Measurements from ENCODE around the gene CD3E. TPM values are rescaled to one million over a fixed set of nuclear protein-coding genes. Genes with fewer than 3 reads are reported as not detected.
A peak's percentile ranks its signal among the peaks of the same experiment; 100 is the strongest.

CD3E gene
- total and polyA plus RNA-seq, 9 of the 15 experiments (the other 6 are each of a cell fraction or from before 2014, with no cell fraction given): 0.07 to 0.62 (median 0.19) TPM; not detected in 5

DNA sequence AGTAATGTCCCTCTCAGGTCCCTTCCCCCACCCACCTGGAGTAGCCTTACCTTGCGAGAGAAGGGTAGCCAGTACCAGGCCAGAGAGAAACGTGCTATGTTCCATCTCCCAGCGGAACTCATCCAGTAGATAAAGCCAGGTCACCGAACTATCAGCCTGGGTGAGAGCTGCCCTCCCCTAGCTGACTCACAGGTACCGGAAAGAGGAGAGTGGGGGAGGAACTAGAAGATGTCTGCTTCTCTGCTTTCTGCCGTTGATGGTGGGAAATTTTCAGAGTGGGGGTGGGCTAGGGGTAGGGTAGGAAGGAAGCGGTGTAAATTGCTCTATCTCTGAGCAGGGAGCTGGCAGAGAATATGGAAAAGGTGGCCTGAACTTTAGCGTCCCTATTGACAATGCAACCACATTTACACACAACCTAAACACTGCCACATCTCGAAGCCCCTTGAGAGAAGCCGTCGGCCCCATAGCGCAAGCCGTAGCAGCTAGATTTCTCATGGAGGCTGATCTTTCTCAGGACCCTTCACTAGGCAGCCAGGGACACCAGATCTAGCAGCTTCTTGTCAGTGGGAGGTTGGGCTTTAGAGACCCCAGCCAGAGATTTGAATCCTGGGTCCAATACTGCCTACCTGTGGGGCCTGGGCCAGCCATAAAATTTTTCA, 38.1 kb downstream of the CD3E start, which contains the start of gene CD3D:
TSS of gene CD3D (minus strand) at position 203 of the 659 bp plus-strand sequence. CDS start at position 105, 98 bp downstream.
- no TSS peak for BruUV-seq (replicated peaks)
- no peaks in the 10 kb centered on the region for H4K20me1 ChIP-seq (replicated peaks; ENCODE audit: control insufficient read depth, insufficient read depth, low read length)
- peaks cover 8% of the 10 kb centered on the region; the same call in 2 of the 3 replicates for H3K79me2 ChIP-seq (ENCODE audit: control insufficient read depth, insufficient read depth, low read length)
- H3K9ac ChIP-seq (ENCODE audit: insufficient read depth in 1 of 2, low read depth in 2 of 2, low read length in 2 of 2): peak within 1 kb of the TSS in 1 of 2 experiments; percentile 17; a peak in 1 of 4 replicates
- peak within 1 kb of the TSS; percentile 18; the same call in 1 of the 2 replicates for H3K4me3 ChIP-seq
- FAIRE-seq (peak; percentile 94), ATAC-seq (peak; percentile 83), DNase-seq (ENCODE audit: extremely low read depth in 1 of 4, low spot score in 3 of 4) (peak; percentile 64 to 84 (median 74))
- H3K9me1 ChIP-seq (ENCODE audit: control insufficient read depth, insufficient read depth, low read length): no peaks in the 10 kb centered on the region
- H3K36me3 ChIP-seq (ENCODE audit: control insufficient read depth, insufficient read depth, low read length): no peaks in the 10 kb centered on the region
- intact Hi-C loops (cut with micrococcal nuclease): no loop called here
- ChIA-PET POLR2A (interaction anchor here (0.6 to 2.5 kb wide), 4 partner anchors 8 to 106 kb away, joined by 3 to 7 read pairs (median 4); no protein-coding TSS in a partner anchor), CTCF (ENCODE audit: low intra/inter-chr PET ratio) (no interaction called here)
- 20% methylated on average over 12 of the region's 13 CpGs for WGBS (ENCODE audit: insufficient coverage, low coverage, missing lambda C conversion rate)
- in situ Hi-C loops (cut with MboI): no loop called here
- peaks cover 12 to 48% of the 10 kb centered on the region in 2 experiments for H3K4me1 ChIP-seq (replicated peaks in 1 of 2; ENCODE audit: control insufficient read depth in 2 of 2, insufficient read depth in 2 of 2, low read length in 2 of 2)
- peak within 1 kb of the TSS; percentile 74 for H3K4me2 ChIP-seq (ENCODE audit: insufficient read depth, low read length)
- peak within 1 kb of the TSS; percentile 51; the same call in 2 of the 3 replicates for H3K27ac ChIP-seq (ENCODE audit: extremely low read depth, low read depth, low read length)
- H3K9me3 ChIP-seq (replicated peaks; ENCODE audit: control insufficient read depth, insufficient read depth, low read depth, low read length): no peaks in the 10 kb centered on the region
- H3K27me3 ChIP-seq (ENCODE audit: control insufficient read depth in 2 of 2, insufficient read depth in 2 of 2, low read length in 2 of 2): no peaks in the 10 kb centered on the region
- peak within 1 kb of the TSS; percentile 91 for H2AFZ ChIP-seq (ENCODE audit: low read depth, low read length)
- TF ChIP-seq BHLHE40 (IDR thresholded peaks at IDR 0.05; ENCODE audit: low read length) (peak; percentile 75; the same call in 1 of the 2 replicates), IRF2 (CRISPR knock-in tag; IDR thresholded peaks at IDR 0.05) (no peak), ZNF551 (CRISPR knock-in tag; IDR thresholded peaks at IDR 0.05) (no peak), ZNF347 (CRISPR knock-in tag; IDR thresholded peaks at IDR 0.05; ENCODE audit: low read depth) (no peak), HMG20B (CRISPR knock-in tag; IDR thresholded peaks at IDR 0.05) (no peak), ZNF780A (CRISPR knock-in tag; IDR thresholded peaks at IDR 0.05) (no peak), HDGF (IDR thresholded peaks at IDR 0.05) (no peak), BRD4 (IDR thresholded peaks at IDR 0.05) (no peak), SMARCA4 (IDR thresholded peaks at IDR 0.05) (peak; percentile 85), FOXJ2 (tag; IDR thresholded peaks at IDR 0.05) (no peak), ZNF444 (CRISPR knock-in tag; IDR thresholded peaks at IDR 0.05) (no peak), HDAC8 (tag; IDR thresholded peaks at IDR 0.05) (no peak), ZNF589 (CRISPR knock-in tag; IDR thresholded peaks at IDR 0.05; ENCODE audit: low read depth) (no peak), YY1 (IDR thresholded peaks at IDR 0.05; ENCODE audit: borderline replicate concordance in 1 of 3, control insufficient read depth in 1 of 3, extremely low read depth in 1 of 3, insufficient read depth in 3 of 3, insufficient read length in 1 of 3, insufficient replicate concordance in 2 of 3, low read depth in 1 of 3, low read length in 2 of 3) (peak in 1 of 3 experiments; percentile 66), CBX1 (IDR thresholded peaks at IDR 0.05; ENCODE audit: low read depth) (no peak), GATAD2A (IDR thresholded peaks at IDR 0.05) (peak; percentile 43; the same call in 1 of the 2 replicates), FOSL1 (tag; conservative IDR thresholded peaks at IDR 0.05) (peak; percentile 85), ZKSCAN3 (CRISPR knock-in tag; IDR thresholded peaks at IDR 0.05) (no peak), BCOR (IDR thresholded peaks at IDR 0.05) (peak; percentile 44; the same call in 1 of the 2 replicates)
- TF ChIP-seq, protein P1, sequence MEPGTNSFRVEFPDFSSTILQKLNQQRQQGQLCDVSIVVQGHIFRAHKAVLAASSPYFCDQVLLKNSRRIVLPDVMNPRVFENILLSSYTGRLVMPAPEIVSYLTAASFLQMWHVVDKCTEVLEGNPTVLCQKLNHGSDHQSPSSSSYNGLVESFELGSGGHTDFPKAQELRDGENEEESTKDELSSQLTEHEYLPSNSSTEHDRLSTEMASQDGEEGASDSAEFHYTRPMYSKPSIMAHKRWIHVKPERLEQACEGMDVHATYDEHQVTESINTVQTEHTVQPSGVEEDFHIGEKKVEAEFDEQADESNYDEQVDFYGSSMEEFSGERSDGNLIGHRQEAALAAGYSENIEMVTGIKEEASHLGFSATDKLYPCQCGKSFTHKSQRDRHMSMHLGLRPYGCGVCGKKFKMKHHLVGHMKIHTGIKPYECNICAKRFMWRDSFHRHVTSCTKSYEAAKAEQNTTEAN (CRISPR knock-in tag; IDR thresholded peaks at IDR 0.05): 0 out of 2 replicates have a peak, but pooled peaks have one; percentile 37
- TF ChIP-seq, protein P2, sequence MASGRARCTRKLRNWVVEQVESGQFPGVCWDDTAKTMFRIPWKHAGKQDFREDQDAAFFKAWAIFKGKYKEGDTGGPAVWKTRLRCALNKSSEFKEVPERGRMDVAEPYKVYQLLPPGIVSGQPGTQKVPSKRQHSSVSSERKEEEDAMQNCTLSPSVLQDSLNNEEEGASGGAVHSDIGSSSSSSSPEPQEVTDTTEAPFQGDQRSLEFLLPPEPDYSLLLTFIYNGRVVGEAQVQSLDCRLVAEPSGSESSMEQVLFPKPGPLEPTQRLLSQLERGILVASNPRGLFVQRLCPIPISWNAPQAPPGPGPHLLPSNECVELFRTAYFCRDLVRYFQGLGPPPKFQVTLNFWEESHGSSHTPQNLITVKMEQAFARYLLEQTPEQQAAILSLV (tag; IDR thresholded peaks at IDR 0.05): no peak
- TF ChIP-seq, protein P3, sequence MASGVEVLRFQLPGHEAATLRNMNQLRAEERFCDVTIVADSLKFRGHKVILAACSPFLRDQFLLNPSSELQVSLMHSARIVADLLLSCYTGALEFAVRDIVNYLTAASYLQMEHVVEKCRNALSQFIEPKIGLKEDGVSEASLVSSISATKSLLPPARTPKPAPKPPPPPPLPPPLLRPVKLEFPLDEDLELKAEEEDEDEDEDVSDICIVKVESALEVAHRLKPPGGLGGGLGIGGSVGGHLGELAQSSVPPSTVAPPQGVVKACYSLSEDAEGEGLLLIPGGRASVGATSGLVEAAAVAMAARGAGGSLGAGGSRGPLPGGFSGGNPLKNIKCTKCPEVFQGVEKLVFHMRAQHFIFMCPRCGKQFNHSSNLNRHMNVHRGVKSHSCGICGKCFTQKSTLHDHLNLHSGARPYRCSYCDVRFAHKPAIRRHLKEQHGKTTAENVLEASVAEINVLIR (CRISPR knock-in tag; IDR thresholded peaks at IDR 0.05): no peak

All from K562 (cell line).